ENCODE data around the gene BTBD8. TPM values are rescaled to one million over a fixed set of nuclear protein-coding genes. Genes with fewer than 3 reads are reported as not detected.

BTBD8 gene
- total and polyA plus RNA-seq, 10 donors = 0.52 to 6.9 (median 3.9) TPM

DNA sequence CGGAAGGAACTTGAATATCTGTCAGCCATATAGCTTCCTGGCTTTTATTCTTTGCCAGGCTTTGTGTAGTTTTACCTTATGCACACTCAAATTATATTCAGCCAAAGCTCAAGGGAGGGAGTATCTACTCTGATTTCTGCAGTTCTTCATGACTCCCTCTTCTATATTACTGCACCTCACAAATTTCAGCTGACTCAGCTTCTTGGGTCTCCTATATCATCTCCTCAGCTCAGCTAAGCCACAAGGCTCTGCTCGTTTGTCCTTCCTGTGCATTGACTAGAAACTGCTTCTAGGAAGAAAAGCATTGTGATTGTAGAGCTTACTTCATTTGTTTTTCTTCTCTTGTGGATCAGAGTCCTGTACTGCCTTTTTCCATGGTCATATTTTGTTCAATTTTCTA lies 37.4 kb downstream of the BTBD8 start:
- intact Hi-C loops (cut with DNase I; ENCODE audit: low total_unique reads) = no loop called here
- H3K9me3 ChIP-seq = no peaks in the 10 kb centered on the region
- H3K27ac ChIP-seq = no peak overlapping the region

DNA sequence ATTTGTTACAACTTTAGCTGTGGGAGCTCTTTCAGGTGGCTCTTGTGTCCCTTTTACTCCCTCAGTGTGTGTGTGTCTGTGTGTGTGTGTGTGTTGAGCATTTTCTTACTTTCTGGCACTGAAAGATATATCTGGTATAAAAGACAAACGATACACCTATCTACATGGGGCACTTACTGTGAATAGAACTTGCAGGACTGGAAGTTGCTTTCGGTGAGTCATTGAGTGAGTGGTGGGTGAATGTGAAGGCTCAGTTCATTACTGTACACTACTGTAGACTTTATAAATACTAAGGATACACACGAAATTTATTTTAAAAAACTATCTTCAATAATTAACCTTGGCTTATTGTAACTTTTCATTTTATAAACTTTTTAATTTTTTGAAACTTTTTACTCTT lies 38.7 kb downstream of the BTBD8 start:
- H3K27me3 ChIP-seq (replicated peaks in 1 of 7) = no peaks in the 10 kb centered on the region
- H3K9me3 ChIP-seq = no peaks in the 10 kb centered on the region
- 81 to 91% (median 87%) methylated on average over 3 of the region's 3 CpGs for WGBS, 5 donors
- H3K4me1 ChIP-seq = no peaks in the 10 kb centered on the region
- no peak overlapping the region for H3K4me3 ChIP-seq
- DNase-seq = no peak
- TF ChIP-seq POLR2A (IDR thresholded peaks at IDR 0.05) = no peak
- no peak for TF ChIP-seq POLR2AphosphoS5 (IDR thresholded peaks at IDR 0.05)
- TF ChIP-seq, protein P1, sequence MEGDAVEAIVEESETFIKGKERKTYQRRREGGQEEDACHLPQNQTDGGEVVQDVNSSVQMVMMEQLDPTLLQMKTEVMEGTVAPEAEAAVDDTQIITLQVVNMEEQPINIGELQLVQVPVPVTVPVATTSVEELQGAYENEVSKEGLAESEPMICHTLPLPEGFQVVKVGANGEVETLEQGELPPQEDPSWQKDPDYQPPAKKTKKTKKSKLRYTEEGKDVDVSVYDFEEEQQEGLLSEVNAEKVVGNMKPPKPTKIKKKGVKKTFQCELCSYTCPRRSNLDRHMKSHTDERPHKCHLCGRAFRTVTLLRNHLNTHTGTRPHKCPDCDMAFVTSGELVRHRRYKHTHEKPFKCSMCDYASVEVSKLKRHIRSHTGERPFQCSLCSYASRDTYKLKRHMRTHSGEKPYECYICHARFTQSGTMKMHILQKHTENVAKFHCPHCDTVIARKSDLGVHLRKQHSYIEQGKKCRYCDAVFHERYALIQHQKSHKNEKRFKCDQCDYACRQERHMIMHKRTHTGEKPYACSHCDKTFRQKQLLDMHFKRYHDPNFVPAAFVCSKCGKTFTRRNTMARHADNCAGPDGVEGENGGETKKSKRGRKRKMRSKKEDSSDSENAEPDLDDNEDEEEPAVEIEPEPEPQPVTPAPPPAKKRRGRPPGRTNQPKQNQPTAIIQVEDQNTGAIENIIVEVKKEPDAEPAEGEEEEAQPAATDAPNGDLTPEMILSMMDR (IDR thresholded peaks at IDR 0.05 in 8 of 11, conservative IDR thresholded peaks at IDR 0.05 in 3 of 11) = no peak
- H3K36me3 ChIP-seq = no peaks in the 10 kb centered on the region
- intact Hi-C loops (cut with DNase I; ENCODE audit: low total_unique reads) = no loop called here
- no peak overlapping the region for H3K27ac ChIP-seq

More for the DNA sequence above, 37.4 kb downstream of the BTBD8 start:
- Histone ChIP-seq H3K36me3 (no peaks in the 10 kb centered on the region), H3K4me1 (no peaks in the 10 kb centered on the region), H3K27me3 (replicated peaks in 1 of 7) (no peaks in the 10 kb centered on the region), H3K4me3 (no peak overlapping the region)
- TF ChIP-seq POLR2AphosphoS5 (IDR thresholded peaks at IDR 0.05) (no peak), POLR2A (IDR thresholded peaks at IDR 0.05) (no peak)
- TF ChIP-seq, protein P1 (IDR thresholded peaks at IDR 0.05 in 8 of 11, conservative IDR thresholded peaks at IDR 0.05 in 3 of 11) = no peak
- no peak for DNase-seq
- 21 to 37% (median 30%) methylated on average over 2 of the region's 2 CpGs for WGBS, 5 donors

DNA sequence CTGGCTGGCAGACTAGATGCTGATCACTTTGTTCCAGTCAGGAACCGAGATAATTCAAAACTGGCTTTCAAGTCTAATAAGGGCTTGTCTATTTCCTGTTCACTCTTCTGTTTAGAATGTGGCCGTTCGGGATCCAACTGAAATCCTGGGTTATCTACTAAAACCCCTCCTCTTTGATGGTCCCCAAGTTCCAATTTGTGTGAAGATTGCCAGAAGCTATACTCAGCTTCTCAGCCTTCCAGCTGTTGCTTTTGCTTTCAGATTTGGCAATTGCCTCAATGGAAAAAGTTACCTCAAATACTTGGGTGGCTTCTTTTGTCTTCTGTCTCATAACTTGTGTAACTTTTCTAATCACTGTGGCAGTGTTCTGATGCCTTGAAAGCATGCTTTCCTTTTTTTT lies 43.7 kb downstream of the BTBD8 start:
- TF ChIP-seq POLR2AphosphoS5 (IDR thresholded peaks at IDR 0.05) = no peak
- TF ChIP-seq, protein P1 (IDR thresholded peaks at IDR 0.05 in 8 of 11, conservative IDR thresholded peaks at IDR 0.05 in 3 of 11) = no peak
- TF ChIP-seq POLR2A (IDR thresholded peaks at IDR 0.05) = no peak
- intact Hi-C loops (cut with DNase I; ENCODE audit: low total_unique reads) = no loop called here
- no peaks in the 10 kb centered on the region for H3K27me3 ChIP-seq (replicated peaks in 1 of 7)
- no peak overlapping the region for H3K27ac ChIP-seq
- no peak overlapping the region for H3K4me3 ChIP-seq
- no peaks in the 10 kb centered on the region for H3K4me1 ChIP-seq
- H3K36me3 ChIP-seq = no peaks in the 10 kb centered on the region
- WGBS, 5 donors = 24 to 47% (median 44%) methylated on average over 3 of the region's 3 CpGs
- DNase-seq = no peak
- H3K9me3 ChIP-seq = no peaks in the 10 kb centered on the region

DNA sequence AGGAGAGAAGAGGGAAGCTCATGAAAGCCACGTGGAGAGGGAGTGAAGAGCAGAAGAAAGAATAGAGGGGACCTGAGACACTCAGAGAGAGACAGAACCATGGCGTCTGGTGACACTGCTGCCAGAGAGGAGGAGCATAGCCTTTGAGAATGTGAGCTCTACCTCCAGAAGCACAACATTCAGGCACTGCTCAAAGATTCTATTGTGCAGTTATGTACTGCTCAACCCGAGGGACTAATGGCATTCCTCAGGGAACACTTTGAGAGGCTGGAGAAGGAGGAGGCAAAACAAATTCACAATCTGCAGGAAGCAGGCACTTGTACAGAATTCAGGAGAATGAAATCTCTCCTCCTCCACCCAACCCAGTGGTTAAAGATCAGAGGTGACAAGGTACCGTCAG lies 45.1 kb downstream of the BTBD8 start:
- Histone ChIP-seq H3K27ac (no peak overlapping the region), H3K27me3 (replicated peaks in 1 of 7) (no peaks in the 10 kb centered on the region), H3K36me3 (peaks cover 0 to 5% (median 0%) of the 10 kb centered on the region in 6 donors), H3K4me3 (no peak overlapping the region), H3K9me3 (no peaks in the 10 kb centered on the region), H3K4me1 (no peaks in the 10 kb centered on the region)
- intact Hi-C loops (cut with DNase I; ENCODE audit: low total_unique reads) = no loop called here
- 72 to 81% (median 76%) methylated on average over 4 of the region's 4 CpGs for WGBS, 5 donors
- TF ChIP-seq POLR2A (IDR thresholded peaks at IDR 0.05) (no peak), POLR2AphosphoS5 (IDR thresholded peaks at IDR 0.05) (no peak)
- TF ChIP-seq, protein P1 (IDR thresholded peaks at IDR 0.05 in 8 of 11, conservative IDR thresholded peaks at IDR 0.05 in 3 of 11) = no peak
- DNase-seq = no peak

All from spleen (tissue), 11 donors.